Common myeloid progenitor, CD34-positive (primary cell): ENCODE measurements around the gene CLPTM1.
"Not testable (repeated sequence)": the region's sequence is repeated elsewhere in the genome, so short reads cannot be mapped to it uniquely, and the experiment has no call there.

Experiments
- CTCF ChIA-PET: fragments of 350-600 bp; sonication (Branson Sonifier 250); formaldehyde crosslinking; loops from one replicate; lab custom pipeline; 2021; ENCODE audit warnings: antibody characterized with exemption; lab: Charles Lee
- POLR2A ChIA-PET: fragments of 350-600 bp; sonication (Branson Sonifier 250); formaldehyde crosslinking; loops from one replicate; lab custom pipeline; 2021; ENCODE audit warnings: antibody characterized with exemption; lab: Charles Lee
- DNase-seq, 3 donors: peaks; one replicate each; pipeline versions ENCODE4 v3.0.0 to v3.0.0-alpha.2; 2013
- H3K27ac ChIP-seq, 2 experiments: 1 replicate in 1 of 2; 2 replicates in 1 of 2; pipeline ENCODE4 v1.7.0; 2013; ENCODE audit warnings: inconsistent platforms in 2 of 2, low read length in 2 of 2, mild to moderate bottlenecking in 2 of 2, low read depth in 1 of 2, moderate library complexity in 1 of 2; ENCODE audit not compliant: severe bottlenecking in 2 of 2, insufficient read depth in 1 of 2, poor library complexity in 1 of 2
- H3K27me3 ChIP-seq, 5 experiments: replicated peaks in 2 of 5; 1 replicate in 3 of 5; 2 replicates in 2 of 5; pipeline versions ENCODE4 v1.6.1 to v1.7.0; 2013; ENCODE audit warnings: low read length in 4 of 5, mild to moderate bottlenecking in 2 of 5, moderate library complexity in 2 of 5, inconsistent platforms in 1 of 5; ENCODE audit not compliant: insufficient read depth in 5 of 5, control insufficient read depth in 4 of 5
- H3K36me3 ChIP-seq, 4 experiments: 1 replicate in 2 of 4; 2 replicates in 2 of 4; pipeline versions ENCODE4 v1.6.1 to v1.7.0; 2013; ENCODE audit warnings: low read length in 3 of 4, control low read depth in 1 of 4, mild to moderate bottlenecking in 1 of 4; ENCODE audit not compliant: control insufficient read depth in 4 of 4, insufficient read depth in 4 of 4
- H3K4me1 ChIP-seq, 4 experiments: 1 replicate in 3 of 4; 2 replicates in 1 of 4; pipeline versions ENCODE4 v1.6.1 to v1.7.1; 2013; ENCODE audit warnings: low read length in 3 of 4, mild to moderate bottlenecking in 3 of 4, control low read depth in 1 of 4, inconsistent platforms in 1 of 4, moderate library complexity in 1 of 4; ENCODE audit not compliant: control insufficient read depth in 4 of 4, insufficient read depth in 4 of 4; ENCODE audit errors: control extremely low read depth in 1 of 4
- H3K4me3 ChIP-seq, 7 experiments: 1 replicate in 4 of 7; 2 replicates in 3 of 7; pipeline versions ENCODE4 v1.5.1 to v1.7.0; 2013; ENCODE audit warnings: mild to moderate bottlenecking in 7 of 7, low read length in 6 of 7, moderate library complexity in 6 of 7, inconsistent platforms in 2 of 7, low read depth in 2 of 7, control low read depth in 1 of 7; ENCODE audit not compliant: insufficient read depth in 4 of 7, control insufficient read depth in 1 of 7; ENCODE audit errors: extremely low read depth in 1 of 7
- H3K9me3 ChIP-seq, 5 experiments: 1 replicate in 4 of 5; 2 replicates in 1 of 5; pipeline versions ENCODE4 v1.6.1 to v1.7.1; 2013; ENCODE audit warnings: low read length in 4 of 5, mild to moderate bottlenecking in 2 of 5, inconsistent platforms in 1 of 5, low read depth in 1 of 5, moderate library complexity in 1 of 5; ENCODE audit not compliant: control insufficient read depth in 4 of 5, insufficient read depth in 2 of 5; ENCODE audit errors: control extremely low read depth in 1 of 5
- WGBS: methylation state at CpG from one replicate; pipeline ENCODE4 v1.1.5; 2013; ENCODE audit not compliant: insufficient coverage; 5-methylcytosine and 5-hydroxymethylcytosine counted together

CLPTM1 gene

DNA sequence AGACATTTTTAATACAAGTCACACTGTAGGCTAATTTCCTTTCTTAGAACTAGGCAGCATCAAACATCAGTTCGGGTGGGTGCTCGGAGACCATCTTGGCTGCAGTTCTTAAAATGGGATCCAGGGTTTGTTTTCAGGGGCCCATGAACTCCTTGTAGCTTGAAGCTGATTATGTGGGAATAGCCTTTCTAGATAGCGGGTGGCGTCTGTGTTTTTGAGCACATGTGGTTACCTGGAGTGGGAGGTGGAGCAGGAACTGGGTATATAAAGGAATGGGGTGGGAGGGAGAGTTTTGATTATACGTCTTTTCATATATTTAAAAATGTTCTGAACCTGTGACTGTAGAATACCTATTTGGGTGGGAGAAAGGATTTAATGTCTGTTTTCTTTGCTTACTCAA is 12.9 kb downstream of the CLPTM1 start:
- Histone ChIP-seq H3K27me3 (no peaks in the 10 kb centered on the region), H3K4me1 (no peaks in the 10 kb centered on the region), H3K4me3 (no peak overlapping the region), H3K27ac (no peak overlapping the region), H3K9me3 (no peaks in the 10 kb centered on the region), H3K36me3 (peaks cover 7 to 41% (median 30%) of the 10 kb centered on the region in 4 experiments)
- POLR2A ChIA-PET: no interaction called here
- DNase-seq: no peak
- CTCF ChIA-PET: interaction anchor here (1.3 kb wide), 1 partner anchor 10 kb away, joined by 3 read pairs; no protein-coding TSS in a partner anchor
- 98% methylated on average over 5 of the region's 5 CpGs for WGBS

DNA sequence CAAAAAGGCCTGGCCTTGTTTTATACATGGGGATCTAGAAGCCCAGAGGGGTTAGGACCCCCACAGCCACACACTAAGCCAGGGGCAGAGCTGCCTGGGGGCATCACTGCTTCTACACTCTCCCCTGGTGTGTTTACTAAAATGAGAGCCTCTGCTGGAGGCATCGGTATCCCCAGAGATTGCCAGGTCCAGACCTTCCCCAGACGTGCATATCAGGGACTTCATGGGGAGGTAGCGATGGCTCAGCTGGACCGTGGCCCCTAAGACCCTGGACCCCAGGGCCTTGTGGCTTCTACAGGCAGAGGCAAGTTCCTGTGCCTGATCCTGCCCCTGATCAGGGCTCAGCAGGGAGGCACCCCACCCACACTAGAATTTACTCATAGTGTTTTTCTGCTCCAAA is 13.5 kb downstream of the CLPTM1 start:
- Histone ChIP-seq H3K36me3 (peaks cover 8 to 46% (median 32%) of the 10 kb centered on the region in 4 experiments), H3K4me1 (no peaks in the 10 kb centered on the region), H3K4me3 (no peak overlapping the region), H3K27me3 (no peaks in the 10 kb centered on the region), H3K27ac (no peak overlapping the region), H3K9me3 (no peaks in the 10 kb centered on the region)
- DNase-seq: no peak
- ChIA-PET POLR2A (no interaction called here), CTCF (interaction anchor here (1.1 to 1.3 kb wide), 2 partner anchors 11 kb away, joined by 3 read pairs; no protein-coding TSS in a partner anchor)
- 96% methylated on average over 4 of the region's 4 CpGs for WGBS

DNA sequence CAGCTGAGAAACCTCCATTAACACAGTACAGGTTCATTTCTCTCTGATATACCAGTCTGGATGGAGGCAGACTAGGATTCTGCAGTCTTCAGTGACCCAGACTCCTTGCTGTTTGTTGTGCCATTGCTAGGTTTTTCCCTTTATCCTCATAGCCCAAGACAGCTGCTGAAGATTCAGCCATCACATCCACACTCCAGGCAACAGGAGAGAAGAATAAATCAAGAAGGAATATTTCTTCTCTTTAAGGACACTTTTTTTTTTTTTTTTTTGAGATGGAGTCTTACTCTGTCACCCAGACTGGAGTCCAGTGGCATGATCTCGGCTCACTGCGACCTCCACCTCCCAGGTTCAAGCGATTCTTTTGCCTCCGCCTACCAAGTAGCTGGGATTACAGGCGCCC is 14.3 kb downstream of the CLPTM1 start:
- Histone ChIP-seq H3K27me3 (no peaks in the 10 kb centered on the region), H3K27ac (no peak overlapping the region), H3K4me1 (no peaks in the 10 kb centered on the region), H3K4me3 (no peak overlapping the region), H3K36me3 (peaks cover 10 to 51% (median 36%) of the 10 kb centered on the region in 4 experiments), H3K9me3 (no peaks in the 10 kb centered on the region)
- CTCF ChIA-PET: interaction anchor here (1.1 kb wide), 1 partner anchor 12 kb away, joined by 3 read pairs; no protein-coding TSS in a partner anchor
- POLR2A ChIA-PET: no interaction called here
- DNase-seq: no peak
- WGBS: 100% methylated on average over 1 of the region's 5 CpGs

DNA sequence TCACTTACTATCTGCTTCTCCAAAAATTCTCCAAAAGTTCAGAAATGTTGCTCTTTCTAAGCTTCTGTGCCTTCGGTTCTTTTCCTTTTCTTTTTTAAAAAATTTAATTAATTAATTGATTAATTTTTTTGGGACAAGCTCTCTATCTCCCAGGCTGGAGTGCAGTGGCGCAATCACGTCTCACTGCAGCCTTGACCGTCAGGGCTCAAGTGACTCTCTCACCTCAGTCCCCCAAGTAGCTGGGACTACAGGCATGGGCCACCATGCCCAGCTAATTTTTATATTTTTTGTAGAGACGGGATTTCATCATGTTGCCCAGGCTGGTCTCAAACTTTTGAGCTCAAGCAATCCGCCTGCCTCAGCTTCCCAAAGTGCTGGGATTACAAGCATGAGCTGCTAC is 16.3 kb downstream of the CLPTM1 start:
- H3K9me3 ChIP-seq, H3K4me3 ChIP-seq, DNase-seq, H3K27ac ChIP-seq, H3K27me3 ChIP-seq, H3K4me1 ChIP-seq: not testable (repeated sequence)
- peaks cover 6 to 59% (median 46%) of the 10 kb centered on the region in 4 experiments for H3K36me3 ChIP-seq
- 92% methylated on average over 4 of the region's 6 CpGs for WGBS
- POLR2A ChIA-PET: interaction anchor here (1.0 kb wide), 1 partner anchor 10 kb away, joined by 3 read pairs; no protein-coding TSS in a partner anchor
- CTCF ChIA-PET: interaction anchor here (1.1 kb wide), 1 partner anchor 18 kb away, joined by 6 read pairs; no protein-coding TSS in a partner anchor

DNA sequence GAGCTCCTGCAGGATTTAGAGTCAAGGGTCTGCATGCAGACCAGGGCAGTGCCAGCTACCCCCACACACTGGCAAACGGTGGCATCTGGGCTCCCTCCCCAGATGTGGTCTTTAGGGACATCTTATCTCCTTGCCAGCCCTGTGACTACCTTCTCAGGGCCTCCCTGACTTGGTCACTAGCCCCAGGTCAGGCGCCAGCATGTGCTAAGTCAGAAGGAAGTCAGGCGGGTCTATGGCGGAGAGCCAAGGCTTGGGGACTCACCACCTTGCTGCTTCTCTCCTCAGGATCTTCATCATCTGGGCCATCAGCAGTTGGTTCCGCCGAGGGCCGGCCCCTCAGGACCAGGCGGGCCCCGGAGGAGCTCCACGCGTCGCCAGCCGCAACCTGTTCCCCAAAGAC is 17.6 kb downstream of the CLPTM1 start:
- Histone ChIP-seq H3K27me3 (no peaks in the 10 kb centered on the region), H3K4me3 (no peak overlapping the region), H3K27ac (no peak overlapping the region), H3K36me3 (peaks cover 8 to 68% (median 55%) of the 10 kb centered on the region in 4 experiments), H3K4me1 (no peaks in the 10 kb centered on the region), H3K9me3 (no peaks in the 10 kb centered on the region)
- 88% methylated on average over 13 of the region's 13 CpGs for WGBS
- ChIA-PET CTCF (no interaction called here), POLR2A (no interaction called here)
- DNase-seq: peak in 2 of 3 donors; percentile 10 to 24

DNA sequence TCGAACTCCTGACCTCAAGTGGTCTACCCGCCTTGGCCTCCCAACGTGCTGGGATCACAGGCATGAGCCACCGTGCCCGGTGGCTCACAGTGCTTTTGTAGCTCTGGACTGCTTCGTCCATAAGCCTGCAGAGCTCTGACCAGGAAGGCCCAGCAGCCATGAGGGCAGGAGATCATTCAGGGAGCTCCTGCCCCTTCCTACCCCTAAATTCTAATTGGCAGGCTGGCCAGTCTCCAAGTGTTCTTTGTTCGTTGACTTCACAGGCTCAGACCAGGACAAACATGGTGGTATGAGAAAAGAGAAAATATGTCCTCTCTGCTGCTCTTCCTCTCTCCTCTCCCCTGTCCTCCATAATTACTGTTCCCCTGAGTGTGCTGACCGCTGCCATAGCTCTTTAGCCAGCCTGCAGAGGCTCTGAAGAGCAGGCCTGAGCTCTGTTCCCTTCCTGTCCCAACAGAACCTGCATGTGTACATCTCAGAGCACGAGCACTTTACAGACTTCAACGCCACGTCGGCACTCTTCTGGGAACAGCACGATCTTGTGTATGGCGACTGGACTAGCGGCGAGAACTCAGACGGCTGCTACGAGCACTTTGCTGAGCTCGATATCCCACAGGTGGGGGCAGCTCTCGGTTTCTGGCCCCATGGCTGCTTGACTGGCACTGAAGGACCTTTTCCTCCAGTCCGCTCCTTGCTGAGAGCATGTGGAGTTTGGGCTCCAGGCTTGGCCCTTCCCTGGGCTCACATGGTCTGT is 19.0 kb downstream of the CLPTM1 start:
- Histone ChIP-seq H3K27ac (no peak overlapping the region), H3K9me3 (no peaks in the 10 kb centered on the region), H3K4me3 (no peak overlapping the region), H3K27me3 (no peaks in the 10 kb centered on the region), H3K36me3 (peaks cover 10 to 66% (median 55%) of the 10 kb centered on the region in 4 experiments), H3K4me1 (no peaks in the 10 kb centered on the region)
- no peak for DNase-seq
- ChIA-PET POLR2A (no interaction called here), CTCF (interaction anchor here (1.2 to 1.8 kb wide), 2 partner anchors 14 kb away, joined by 3 to 4 read pairs; no protein-coding TSS in a partner anchor)
- WGBS: 98% methylated on average over 20 of the region's 21 CpGs

DNA sequence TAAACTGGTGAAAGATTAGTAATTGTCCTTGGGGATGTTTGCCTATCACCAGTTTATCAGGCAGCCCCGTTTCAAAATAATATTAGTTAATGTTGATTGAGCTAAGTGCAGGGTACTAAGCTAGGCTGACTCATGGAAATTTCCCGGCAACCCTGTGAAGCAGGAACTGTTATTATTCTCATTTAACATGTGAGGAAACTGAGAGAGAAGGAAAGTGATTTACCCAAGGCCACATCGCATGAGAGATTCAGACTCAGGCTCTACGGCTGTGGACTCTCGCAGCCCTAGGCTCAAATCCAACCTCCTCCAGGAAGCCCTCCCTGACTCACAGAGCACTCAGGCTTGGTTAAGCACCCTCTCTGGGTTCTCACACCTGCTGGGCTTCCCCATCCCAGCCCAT is 19.7 kb downstream of the CLPTM1 start:
- no peaks in the 10 kb centered on the region for H3K4me1 ChIP-seq
- DNase-seq: no peak
- no peak overlapping the region for H3K4me3 ChIP-seq
- 89% methylated on average over 4 of the region's 5 CpGs for WGBS
- ChIA-PET CTCF (interaction anchor here (1.2 to 1.8 kb wide), 2 partner anchors 13 to 15 kb away, joined by 3 to 4 read pairs; no protein-coding TSS in a partner anchor), POLR2A (no interaction called here)
- peaks cover 12 to 68% (median 60%) of the 10 kb centered on the region in 4 experiments for H3K36me3 ChIP-seq
- no peaks in the 10 kb centered on the region for H3K9me3 ChIP-seq
- no peaks in the 10 kb centered on the region for H3K27me3 ChIP-seq
- H3K27ac ChIP-seq: no peak overlapping the region
